ENCODE results near the gene KBTBD7. TPM values are rescaled to one million over a fixed set of nuclear protein-coding genes. Genes with fewer than 3 reads are reported as not detected.

The KBTBD7 gene
- total RNA-seq, 1 experiment from 2014 or later: 5.5 TPM

- H3K27me3 ChIP-seq (ENCODE audit: control insufficient read depth, insufficient read depth, low read length): no peaks in the 10 kb centered on the region
- H3K27ac ChIP-seq (ENCODE audit: low read length): no peak overlapping the region
- no peaks in the 10 kb centered on the region for H3K36me3 ChIP-seq (ENCODE audit: control insufficient read depth, insufficient read depth, low read length)
- in situ Hi-C loops (cut with HindIII; ENCODE audit: low pct_unique_long_range_greater_than_20kb, low sequenced_read_pairs): no loop called here
- ChIA-PET POLR2A (no interaction called here), CTCF (interaction anchor here (0.7 kb wide), 1 partner anchor 120 kb away, joined by 4 read pairs; no protein-coding TSS in a partner anchor)
- no TSS peak for BruUV-seq (replicated peaks)
- intact Hi-C loops (cut with micrococcal nuclease; ENCODE audit: unreplicated experiment): no loop called here
- no peaks in the 10 kb centered on the region for H3K4me1 ChIP-seq (ENCODE audit: control insufficient read depth, insufficient read depth, low read length)
- DNase-seq (ENCODE audit: low read depth, low spot score): no peak
- H3K9me3 ChIP-seq (ENCODE audit: control insufficient read depth, insufficient read depth, low read depth, low read length): no peaks in the 10 kb centered on the region
- H3K4me3 ChIP-seq (ENCODE audit: low read depth in 2 of 2, low read length in 2 of 2): no peak overlapping the region
- TF ChIP-seq, protein P1, sequence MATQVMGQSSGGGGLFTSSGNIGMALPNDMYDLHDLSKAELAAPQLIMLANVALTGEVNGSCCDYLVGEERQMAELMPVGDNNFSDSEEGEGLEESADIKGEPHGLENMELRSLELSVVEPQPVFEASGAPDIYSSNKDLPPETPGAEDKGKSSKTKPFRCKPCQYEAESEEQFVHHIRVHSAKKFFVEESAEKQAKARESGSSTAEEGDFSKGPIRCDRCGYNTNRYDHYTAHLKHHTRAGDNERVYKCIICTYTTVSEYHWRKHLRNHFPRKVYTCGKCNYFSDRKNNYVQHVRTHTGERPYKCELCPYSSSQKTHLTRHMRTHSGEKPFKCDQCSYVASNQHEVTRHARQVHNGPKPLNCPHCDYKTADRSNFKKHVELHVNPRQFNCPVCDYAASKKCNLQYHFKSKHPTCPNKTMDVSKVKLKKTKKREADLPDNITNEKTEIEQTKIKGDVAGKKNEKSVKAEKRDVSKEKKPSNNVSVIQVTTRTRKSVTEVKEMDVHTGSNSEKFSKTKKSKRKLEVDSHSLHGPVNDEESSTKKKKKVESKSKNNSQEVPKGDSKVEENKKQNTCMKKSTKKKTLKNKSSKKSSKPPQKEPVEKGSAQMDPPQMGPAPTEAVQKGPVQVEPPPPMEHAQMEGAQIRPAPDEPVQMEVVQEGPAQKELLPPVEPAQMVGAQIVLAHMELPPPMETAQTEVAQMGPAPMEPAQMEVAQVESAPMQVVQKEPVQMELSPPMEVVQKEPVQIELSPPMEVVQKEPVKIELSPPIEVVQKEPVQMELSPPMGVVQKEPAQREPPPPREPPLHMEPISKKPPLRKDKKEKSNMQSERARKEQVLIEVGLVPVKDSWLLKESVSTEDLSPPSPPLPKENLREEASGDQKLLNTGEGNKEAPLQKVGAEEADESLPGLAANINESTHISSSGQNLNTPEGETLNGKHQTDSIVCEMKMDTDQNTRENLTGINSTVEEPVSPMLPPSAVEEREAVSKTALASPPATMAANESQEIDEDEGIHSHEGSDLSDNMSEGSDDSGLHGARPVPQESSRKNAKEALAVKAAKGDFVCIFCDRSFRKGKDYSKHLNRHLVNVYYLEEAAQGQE (IDR thresholded peaks at IDR 0.05; ENCODE audit: insufficient read depth in 1 of 2, low read depth in 2 of 2, low read length in 1 of 2): no peak
- TF ChIP-seq POLR2AphosphoS5 (IDR thresholded peaks at IDR 0.05; ENCODE audit: low read depth, low read length): no peak
- TF ChIP-seq, protein P2, sequence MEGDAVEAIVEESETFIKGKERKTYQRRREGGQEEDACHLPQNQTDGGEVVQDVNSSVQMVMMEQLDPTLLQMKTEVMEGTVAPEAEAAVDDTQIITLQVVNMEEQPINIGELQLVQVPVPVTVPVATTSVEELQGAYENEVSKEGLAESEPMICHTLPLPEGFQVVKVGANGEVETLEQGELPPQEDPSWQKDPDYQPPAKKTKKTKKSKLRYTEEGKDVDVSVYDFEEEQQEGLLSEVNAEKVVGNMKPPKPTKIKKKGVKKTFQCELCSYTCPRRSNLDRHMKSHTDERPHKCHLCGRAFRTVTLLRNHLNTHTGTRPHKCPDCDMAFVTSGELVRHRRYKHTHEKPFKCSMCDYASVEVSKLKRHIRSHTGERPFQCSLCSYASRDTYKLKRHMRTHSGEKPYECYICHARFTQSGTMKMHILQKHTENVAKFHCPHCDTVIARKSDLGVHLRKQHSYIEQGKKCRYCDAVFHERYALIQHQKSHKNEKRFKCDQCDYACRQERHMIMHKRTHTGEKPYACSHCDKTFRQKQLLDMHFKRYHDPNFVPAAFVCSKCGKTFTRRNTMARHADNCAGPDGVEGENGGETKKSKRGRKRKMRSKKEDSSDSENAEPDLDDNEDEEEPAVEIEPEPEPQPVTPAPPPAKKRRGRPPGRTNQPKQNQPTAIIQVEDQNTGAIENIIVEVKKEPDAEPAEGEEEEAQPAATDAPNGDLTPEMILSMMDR (IDR thresholded peaks at IDR 0.05): no peak
- no peak for TF ChIP-seq TCF7L2 (IDR thresholded peaks at IDR 0.05; ENCODE audit: low read depth, low read length)
- no peak for TF ChIP-seq SIN3A (IDR thresholded peaks at IDR 0.05; ENCODE audit: borderline replicate concordance, insufficient read depth, low read depth, low read length)
- ATAC-seq: no peak
Observed at GRCh38 chr13:41236369-41236768, 42.0 kb upstream of the KBTBD7 start.

DNA sequence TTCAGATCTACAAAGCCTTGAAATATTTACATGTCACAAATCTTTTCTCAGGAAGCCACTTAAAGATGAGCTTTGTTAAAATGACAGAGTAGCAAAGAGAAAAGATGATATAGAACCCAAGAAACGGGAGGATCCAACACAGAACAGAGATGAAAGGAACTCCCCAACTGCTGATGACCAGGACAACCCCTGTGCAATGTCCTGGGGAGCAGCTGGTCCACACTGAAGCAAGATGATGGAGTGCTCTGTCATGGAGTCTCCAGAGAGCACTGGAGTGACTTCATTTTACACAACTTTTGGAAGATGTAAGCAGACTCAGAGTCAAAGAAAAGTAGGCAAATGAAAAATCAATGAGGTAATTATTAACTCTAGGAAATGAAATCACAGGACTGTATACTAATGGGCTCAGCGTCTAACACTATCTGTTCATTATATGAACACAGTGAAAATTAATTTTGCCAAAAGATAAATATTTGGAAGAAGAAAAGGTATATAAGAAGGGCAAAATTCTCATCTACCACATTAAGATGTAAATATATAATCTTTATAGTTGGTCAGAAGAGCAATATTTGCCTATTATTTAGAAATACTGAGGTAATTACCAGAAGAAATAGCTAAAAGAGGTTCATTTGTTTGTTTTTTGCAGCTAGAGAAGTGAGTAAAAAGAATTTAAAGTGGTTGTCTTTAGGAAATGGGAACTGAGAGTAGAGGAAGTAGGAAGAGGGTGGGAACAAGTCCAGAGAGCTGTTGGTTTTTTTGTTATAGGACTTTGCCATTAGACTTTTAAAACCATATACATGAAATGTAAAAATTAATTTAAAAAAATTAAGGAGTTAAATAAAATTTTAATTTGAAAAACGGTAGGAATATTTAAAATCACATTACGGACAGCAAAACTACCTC, 38.5 kb upstream of the KBTBD7 start:
- no peak for TF ChIP-seq POLR2AphosphoS5 (IDR thresholded peaks at IDR 0.05; ENCODE audit: low read depth, low read length)
- TF ChIP-seq, protein P1 (IDR thresholded peaks at IDR 0.05; ENCODE audit: insufficient read depth in 1 of 2, low read depth in 2 of 2, low read length in 1 of 2): no peak
- TF ChIP-seq, protein P2 (IDR thresholded peaks at IDR 0.05): no peak
- no peak for TF ChIP-seq TCF7L2 (IDR thresholded peaks at IDR 0.05; ENCODE audit: low read depth, low read length)
- TF ChIP-seq SIN3A (IDR thresholded peaks at IDR 0.05; ENCODE audit: borderline replicate concordance, insufficient read depth, low read depth, low read length): no peak
- Histone ChIP-seq H3K4me1 (ENCODE audit: control insufficient read depth, insufficient read depth, low read length) (no peaks in the 10 kb centered on the region), H3K36me3 (ENCODE audit: control insufficient read depth, insufficient read depth, low read length) (no peaks in the 10 kb centered on the region), H3K4me3 (ENCODE audit: low read depth in 2 of 2, low read length in 2 of 2) (no peak overlapping the region), H3K27me3 (ENCODE audit: control insufficient read depth, insufficient read depth, low read length) (no peaks in the 10 kb centered on the region), H3K9me3 (ENCODE audit: control insufficient read depth, insufficient read depth, low read depth, low read length) (no peaks in the 10 kb centered on the region), H3K27ac (ENCODE audit: low read length) (no peak overlapping the region)
- BruUV-seq (replicated peaks): no TSS peak
- intact Hi-C loops (cut with micrococcal nuclease; ENCODE audit: unreplicated experiment) (no loop called here), in situ Hi-C loops (cut with HindIII; ENCODE audit: low pct_unique_long_range_greater_than_20kb, low sequenced_read_pairs) (no loop called here)
- no peak for ATAC-seq
- ChIA-PET POLR2A (interaction anchor here (0.6 kb wide), 1 partner anchor 164 kb away, joined by 14 read pairs; no protein-coding TSS in a partner anchor), CTCF (no interaction called here)
- no peak for DNase-seq (ENCODE audit: low read depth, low spot score)
